Type B pancreatic cell (in vitro differentiated cells): Measurements from ENCODE around the gene AK4. TPM values are rescaled to one million over a fixed set of nuclear protein-coding genes. Genes with fewer than 3 reads are reported as not detected.
A peak's percentile ranks its signal among the peaks of the same experiment; 100 is the strongest.

Experiments used
- DNase-seq: peaks from one replicate; pipeline ENCODE4 v3.0.0; 2021; ENCODE audit warnings: mixed read lengths; ENCODE audit not compliant: unreplicated experiment; ENCODE audit errors: extremely low spot score
- H3K27ac Mint-ChIP-seq: 2 replicates; pipeline ENCODE4 v1.8.0; 2021; ENCODE audit warnings: mild to moderate bottlenecking, mixed read lengths
- H3K27me3 Mint-ChIP-seq: 2 replicates; pipeline ENCODE4 v1.8.0; 2021; ENCODE audit warnings: mixed read lengths
- H3K36me3 Mint-ChIP-seq: 2 replicates; pipeline ENCODE4 v1.8.0; 2021; ENCODE audit warnings: mixed read lengths
- H3K4me1 Mint-ChIP-seq: one replicate; pipeline ENCODE4 v1.8.0; 2021; ENCODE audit warnings: mixed read lengths; ENCODE audit not compliant: unreplicated experiment
- H3K4me3 Mint-ChIP-seq: 2 replicates; pipeline ENCODE4 v1.8.0; 2021; ENCODE audit warnings: mild to moderate bottlenecking, mixed read lengths
- H3K9me3 Mint-ChIP-seq: 2 replicates; pipeline ENCODE4 v1.8.0; 2021; ENCODE audit warnings: mixed read lengths
- CTCF ChIP-seq: fragments of 200-600 bp; sonication (generic); conservative IDR thresholded peaks from 2 replicates; pipeline ENCODE4 v1.5.0; 2021; ENCODE audit warnings: antibody characterized with exemption, mild to moderate bottlenecking
- total RNA-seq: library from RNA; stranded (reverse); gene quantifications from 2 replicates; pipeline ENCODE4 v1.2.1, GENCODE V29; 2021; ENCODE audit warnings: low replicate concordance

Gene AK4
- total RNA-seq, 1 donor from 2014 or later: 35.2 TPM

DNA sequence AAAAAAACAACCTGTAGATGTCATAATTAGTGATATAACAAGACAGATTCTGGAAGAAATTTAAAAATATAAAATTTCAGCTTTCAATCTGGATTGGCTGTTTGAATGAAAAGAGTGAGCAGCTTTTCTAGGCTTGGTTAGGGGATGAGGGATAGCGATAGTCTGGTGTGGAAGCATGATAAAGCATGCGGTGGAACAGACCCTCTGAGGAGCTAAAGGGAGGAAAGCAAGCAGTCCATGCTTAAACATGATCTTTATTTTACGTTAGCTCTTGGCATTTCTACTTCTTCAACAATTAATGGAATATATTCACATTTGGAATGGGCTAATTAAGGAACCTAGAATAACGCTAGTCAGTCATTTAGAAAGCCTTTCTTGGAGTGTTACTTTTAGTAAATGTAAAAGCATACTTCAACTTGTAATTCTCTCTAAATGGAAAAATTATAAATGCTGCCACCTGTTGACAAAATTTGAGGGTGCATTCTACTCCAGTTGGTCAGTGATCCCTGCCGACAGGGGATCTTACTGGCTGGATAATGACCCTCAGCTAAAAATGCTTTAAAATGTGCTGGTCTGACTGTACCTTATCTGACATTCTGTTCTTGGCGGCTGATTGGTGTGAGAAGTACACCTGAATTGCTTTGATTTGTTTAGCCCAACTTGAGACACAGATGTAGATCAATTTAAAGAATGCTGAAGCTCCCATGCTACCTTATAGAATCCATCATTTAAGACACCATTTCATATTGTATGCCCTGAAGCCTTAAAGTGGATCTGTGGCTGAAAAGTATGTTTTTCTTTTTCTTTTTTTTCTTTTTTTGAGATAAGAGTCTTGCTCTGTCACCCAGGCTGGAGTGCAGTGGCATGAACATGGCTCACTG, 61.2 kb downstream of the AK4 start:
- no peak overlapping the region for H3K27ac Mint-ChIP-seq
- H3K4me3 Mint-ChIP-seq: no peak overlapping the region
- peak; percentile 78 for TF ChIP-seq CTCF
- DNase-seq: no peak
- no peaks in the 10 kb centered on the region for H3K9me3 Mint-ChIP-seq
- peaks cover 11% of the 10 kb centered on the region for H3K4me1 Mint-ChIP-seq
- H3K27me3 Mint-ChIP-seq: no peaks in the 10 kb centered on the region
- H3K36me3 Mint-ChIP-seq: no peaks in the 10 kb centered on the region

- Mint-ChIP-seq H3K9me3 (no peaks in the 10 kb centered on the region), H3K36me3 (peaks cover under 1% of the 10 kb centered on the region), H3K4me3 (no peak overlapping the region), H3K27me3 (no peaks in the 10 kb centered on the region), H3K27ac (no peak overlapping the region), H3K4me1 (peaks cover 11% of the 10 kb centered on the region)
- no peak for DNase-seq
- TF ChIP-seq CTCF: no peak
Observed at GRCh38 chr1:65210325-65210724, 62.3 kb downstream of the AK4 start.

- no peak overlapping the region for H3K4me3 Mint-ChIP-seq
- no peaks in the 10 kb centered on the region for H3K9me3 Mint-ChIP-seq
- H3K36me3 Mint-ChIP-seq: peaks cover 5% of the 10 kb centered on the region
- no peak for TF ChIP-seq CTCF
- H3K27me3 Mint-ChIP-seq: no peaks in the 10 kb centered on the region
- peaks cover 16% of the 10 kb centered on the region for H3K4me1 Mint-ChIP-seq
- DNase-seq: no peak
- no peak overlapping the region for H3K27ac Mint-ChIP-seq
Observed at GRCh38 chr1:65211331-65211730, 63.3 kb downstream of the AK4 start.

DNA sequence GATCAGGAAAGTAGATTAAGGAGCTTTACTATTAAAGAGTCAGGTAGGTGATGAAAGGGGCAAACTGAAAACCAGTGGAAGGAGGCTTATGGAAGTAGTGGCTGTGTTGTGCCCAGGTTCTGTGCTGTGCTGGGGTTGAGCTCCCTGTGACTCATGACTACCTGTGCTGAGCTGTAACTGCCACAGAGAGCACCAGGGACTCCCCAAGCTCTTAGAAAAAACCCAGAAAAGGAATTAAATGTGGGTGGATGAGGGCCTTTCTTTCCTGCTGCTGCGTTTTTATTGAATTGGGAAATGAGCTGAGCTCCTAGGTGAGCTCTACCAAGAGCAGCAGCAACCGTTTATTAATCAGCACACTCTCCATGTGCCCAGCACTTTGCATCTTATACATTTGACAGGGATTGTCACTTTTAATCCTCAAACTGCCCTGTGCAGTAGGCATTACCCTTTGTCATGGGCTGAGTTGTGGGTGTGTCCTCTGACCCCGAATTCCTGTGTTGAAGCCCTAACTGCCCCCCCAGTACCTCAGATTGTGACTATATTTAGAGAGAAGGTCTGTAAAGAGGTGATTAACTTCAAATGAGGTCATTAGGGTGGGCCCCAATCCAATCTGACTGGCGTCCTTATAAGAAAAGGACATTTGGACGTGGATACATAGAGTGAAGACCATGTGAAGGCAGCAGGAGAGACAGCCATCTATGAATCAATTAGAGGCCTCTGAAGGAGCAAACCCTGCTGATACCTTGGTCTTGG, 65.4 kb downstream of the AK4 start:
- H3K4me1 Mint-ChIP-seq: peaks cover 11% of the 10 kb centered on the region
- no peak overlapping the region for H3K27ac Mint-ChIP-seq
- DNase-seq: no peak
- H3K9me3 Mint-ChIP-seq: no peaks in the 10 kb centered on the region
- peaks cover 5% of the 10 kb centered on the region for H3K36me3 Mint-ChIP-seq
- H3K4me3 Mint-ChIP-seq: no peak overlapping the region
- no peaks in the 10 kb centered on the region for H3K27me3 Mint-ChIP-seq
- no peak for TF ChIP-seq CTCF

GRCh38 chr1:65214340-65215027, 66.5 kb downstream of the AK4 start:
- DNase-seq: no peak
- no peak overlapping the region for H3K4me3 Mint-ChIP-seq
- TF ChIP-seq CTCF: no peak
- no peaks in the 10 kb centered on the region for H3K27me3 Mint-ChIP-seq
- peaks cover 5% of the 10 kb centered on the region for H3K4me1 Mint-ChIP-seq
- no peak overlapping the region for H3K27ac Mint-ChIP-seq
- no peaks in the 10 kb centered on the region for H3K9me3 Mint-ChIP-seq
- peaks cover 9% of the 10 kb centered on the region for H3K36me3 Mint-ChIP-seq
